Endothelial cell of umbilical vein (primary cell): ENCODE data around the gene ZDBF2. TPM values are rescaled to one million over a fixed set of nuclear protein-coding genes. Genes with fewer than 3 reads are reported as not detected.

Experiments
- BruUV-seq: library from RNA; stranded (reverse); fragments of 400-500 nt; replicated peaks from 2 replicates; lab custom pipeline; 2021; lab: Mats Ljungman, UMichigan
- CTCF ChIA-PET: fragments of 300-600, 350-600 bp; sonication (Branson Sonifier 250); formaldehyde crosslinking; loops from one replicate; lab custom pipeline; 2021; ENCODE audit warnings: antibody characterized with exemption, inconsistent platforms; lab: Charles Lee
- POLR2A ChIA-PET: fragments of 300-600, 350-600 bp; sonication (Branson Sonifier 250); formaldehyde crosslinking; loops from one replicate; lab custom pipeline; 2021; ENCODE audit warnings: antibody characterized with exemption, inconsistent platforms; lab: Charles Lee
- DNase-seq: peaks from one replicate; pipeline ENCODE4 v3.0.0-alpha.2; 2011; ENCODE audit warnings: low read depth, low spot score
- FAIRE-seq: peaks from 2 replicates; lab custom pipeline; 2011; peaks lifted over from hg19 to GRCh38; lab: Jason Lieb, UNC
- H2AFZ ChIP-seq: 2 replicates; pipeline ENCODE4 v1.6.0; 2012; ENCODE audit warnings: low read depth, low read length, control low read depth, inconsistent platforms
- H3K27ac ChIP-seq: 2 replicates; pipeline ENCODE4 v1.5.1; 2011; ENCODE audit warnings: low read depth, mild to moderate bottlenecking, control low read depth, low read length, moderate library complexity; ENCODE audit not compliant: insufficient read depth
- H3K27me3 ChIP-seq, 2 experiments: 2 replicates each; pipeline versions ENCODE4 v1.6.0 to v1.6.1; 2011; ENCODE audit warnings: low read length in 2 of 2, mixed read lengths in 1 of 2; ENCODE audit not compliant: control insufficient read depth in 2 of 2, insufficient read depth in 2 of 2
- H3K36me3 ChIP-seq, 2 experiments: 2 replicates in 1 of 2; 3 replicates in 1 of 2; pipeline ENCODE4 v1.5.1; 2011; ENCODE audit warnings: low read length in 2 of 2, mild to moderate bottlenecking in 1 of 2, moderate library complexity in 1 of 2; ENCODE audit not compliant: control insufficient read depth in 2 of 2, insufficient read depth in 2 of 2; ENCODE audit errors: extremely low read depth in 1 of 2
- H3K4me1 ChIP-seq: 3 replicates; pipeline ENCODE4 v1.5.1; 2011; ENCODE audit warnings: mild to moderate bottlenecking, low read length; ENCODE audit not compliant: control insufficient read depth, insufficient read depth; ENCODE audit errors: extremely low read depth
- H3K4me2 ChIP-seq: 2 replicates; pipeline ENCODE4 v1.6.1; 2011; ENCODE audit warnings: low read length, control low read depth, mixed read lengths; ENCODE audit not compliant: insufficient read depth
- H3K4me3 ChIP-seq, 3 experiments: fragments of 200-600 bp in 1 of 3; sonication (generic), shearing (Covaris generic) in 1 of 3; replicated peaks in 1 of 3; 2 replicates each; pipeline ENCODE4 v1.5.1; 2011 to 2016; ENCODE audit warnings: control low read depth in 3 of 3, low read length in 3 of 3, mild to moderate bottlenecking in 2 of 3, inconsistent platforms in 1 of 3, low read depth in 1 of 3, moderate library complexity in 1 of 3; ENCODE audit not compliant: insufficient read depth in 1 of 3
- H3K79me2 ChIP-seq: 2 replicates; pipeline ENCODE4 v1.6.0; 2012; ENCODE audit warnings: low read length, inconsistent platforms; ENCODE audit not compliant: control insufficient read depth, insufficient read depth
- H3K9ac ChIP-seq: replicated peaks from 2 replicates; pipeline ENCODE3; 2011; ENCODE audit warnings: low read length, control low read depth; ENCODE audit not compliant: insufficient read depth; ENCODE audit errors: extremely low read depth
- H3K9me1 ChIP-seq: replicated peaks from 3 replicates; pipeline ENCODE4 v1.6.0; 2011; ENCODE audit warnings: mild to moderate bottlenecking, low read length; ENCODE audit not compliant: control insufficient read depth, insufficient read depth; ENCODE audit errors: extremely low read depth
- H3K9me3 ChIP-seq: replicated peaks from 2 replicates; pipeline ENCODE4 v1.5.1; 2012; ENCODE audit warnings: low read length, inconsistent platforms; ENCODE audit not compliant: control insufficient read depth, insufficient read depth
- H4K20me1 ChIP-seq: replicated peaks from 2 replicates; pipeline ENCODE3; 2011; ENCODE audit warnings: mild to moderate bottlenecking, low read length; ENCODE audit not compliant: control insufficient read depth, insufficient read depth; ENCODE audit errors: extremely low read depth
- EZH2 ChIP-seq: IDR thresholded peaks from 2 replicates; pipeline ENCODE4 v1.6.1; 2012; ENCODE audit warnings: borderline replicate concordance, low read depth, mild to moderate bottlenecking, moderate library complexity, low read length, inconsistent platforms; ENCODE audit not compliant: severe bottlenecking
- FOS ChIP-seq: IDR thresholded peaks from 2 replicates; pipeline ENCODE4 v1.6.1; 2011; ENCODE audit warnings: mild to moderate bottlenecking, low read length, moderate library complexity, borderline replicate concordance; ENCODE audit not compliant: insufficient read depth
- GATA2 ChIP-seq: IDR thresholded peaks from 2 replicates; pipeline ENCODE4 v1.7.0; 2011; ENCODE audit warnings: low read depth, mild to moderate bottlenecking, moderate library complexity, mixed read lengths, low read length; ENCODE audit not compliant: insufficient read length, insufficient read depth
- JUN ChIP-seq: IDR thresholded peaks from 2 replicates; pipeline ENCODE4 v1.6.1; 2011; ENCODE audit warnings: borderline replicate concordance, low read depth; ENCODE audit not compliant: insufficient read length, insufficient read depth
- MYC ChIP-seq: IDR thresholded peaks from one replicate; pipeline ENCODE4 v1.6.1; 2011; ENCODE audit warnings: mild to moderate bottlenecking, low read depth, low read length
- POLR2A ChIP-seq: IDR thresholded peaks from 2 replicates; pipeline ENCODE4 v1.6.1; 2012; ENCODE audit warnings: low read depth, mild to moderate bottlenecking, control low read depth, low read length
- POLR2AphosphoS5 ChIP-seq: IDR thresholded peaks from 2 replicates; pipeline ENCODE4 v1.6.1; 2012; ENCODE audit warnings: low read depth, mild to moderate bottlenecking, control low read depth, low read length, moderate library complexity; ENCODE audit not compliant: insufficient read depth
- dilution Hi-C: fragments of 300-500 bp; cut with MboI; formaldehyde crosslinking; loops from one replicate; pipeline ENCODE4 v1.15.0; 2019; ENCODE audit warnings: low sequenced_read_pairs; ENCODE audit not compliant: extremely low pct_ligation_motif_present
- intact Hi-C: fragments of 100-400 bp; cut with micrococcal nuclease; formaldehyde crosslinking; loops from one replicate; pipeline ENCODE4 v1.10.0; 2022
- polyA plus RNA-seq, 4 experiments: library from polyadenylated mRNA; depleted of rRNA in 3 of 4; stranded (reverse) in 3 of 4; unstranded in 1 of 4; fragments of >200 nt; gene quantifications; 2 replicates each; pipeline versions ENCODE4 v1.2.1 to v1.2.3, GENCODE V29; 2011 to 2012; ENCODE audit warnings: missing spikeins in 1 of 4
- total RNA-seq: library from RNA; stranded (reverse); gene quantifications from 2 replicates; pipeline ENCODE4 v1.2.3, GENCODE V29; 2021
- TF ChIP-seq, protein P1 (sequence below), 2 donors: IDR thresholded peaks; 1 replicate in 1 of 2; 2 replicates in 1 of 2; pipeline ENCODE4 v1.5.1; 2011; ENCODE audit warnings: low read length in 2 of 2, mild to moderate bottlenecking in 2 of 2, moderate library complexity in 2 of 2, control low read depth in 1 of 2, inconsistent platforms in 1 of 2, low read depth in 1 of 2; ENCODE audit not compliant: insufficient read depth in 1 of 2; ENCODE audit errors: extremely low read depth in 1 of 2
- TF ChIP-seq, protein P2 (sequence below): IDR thresholded peaks from 2 replicates; pipeline ENCODE4 v1.6.1; 2011; ENCODE audit not compliant: insufficient read depth, insufficient read length

Gene ZDBF2
- total and polyA plus RNA-seq, 2 donors (not counting 3 experiments of a cell fraction or from before 2014, with no cell fraction given): 1.3 to 9.6 TPM

DNA sequence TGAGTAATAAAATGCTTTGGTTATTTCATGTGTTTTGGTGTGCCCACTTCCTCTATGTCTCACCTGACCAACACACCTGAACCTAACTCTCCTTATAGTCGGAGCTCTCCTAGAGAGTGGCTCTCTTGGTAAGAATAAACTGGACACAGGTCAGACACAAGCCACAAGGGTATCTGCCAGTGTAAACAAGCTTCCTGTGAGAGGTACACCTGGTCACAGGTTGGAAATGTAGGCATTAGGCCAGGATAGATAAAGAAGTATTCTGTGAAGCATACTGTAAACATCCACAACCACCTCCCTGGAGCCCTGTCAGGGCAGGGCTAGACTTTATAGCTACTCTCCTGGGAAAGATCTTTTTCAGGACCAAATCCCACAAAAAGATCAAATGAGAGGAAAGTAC is 69.4 kb downstream of the ZDBF2 start:
- H3K9me3 ChIP-seq: no peaks in the 10 kb centered on the region
- no peaks in the 10 kb centered on the region for H3K79me2 ChIP-seq
- no peaks in the 10 kb centered on the region for H3K4me1 ChIP-seq
- no peaks in the 10 kb centered on the region for H4K20me1 ChIP-seq
- H3K36me3 ChIP-seq: no peaks in the 10 kb centered on the region
- no peaks in the 10 kb centered on the region for H3K9me1 ChIP-seq
- DNase-seq (no peak), FAIRE-seq (no peak)
- H3K9ac ChIP-seq: no peak overlapping the region
- ChIA-PET POLR2A (no interaction called here), CTCF (no interaction called here)
- H3K27ac ChIP-seq: no peak overlapping the region
- H3K4me2 ChIP-seq: no peak overlapping the region
- H2AFZ ChIP-seq: no peak overlapping the region
- TF ChIP-seq POLR2A (no peak), POLR2AphosphoS5 (no peak), GATA2 (no peak), EZH2 (no peak), MYC (no peak), JUN (no peak), FOS (no peak)
- TF ChIP-seq, protein P1, sequence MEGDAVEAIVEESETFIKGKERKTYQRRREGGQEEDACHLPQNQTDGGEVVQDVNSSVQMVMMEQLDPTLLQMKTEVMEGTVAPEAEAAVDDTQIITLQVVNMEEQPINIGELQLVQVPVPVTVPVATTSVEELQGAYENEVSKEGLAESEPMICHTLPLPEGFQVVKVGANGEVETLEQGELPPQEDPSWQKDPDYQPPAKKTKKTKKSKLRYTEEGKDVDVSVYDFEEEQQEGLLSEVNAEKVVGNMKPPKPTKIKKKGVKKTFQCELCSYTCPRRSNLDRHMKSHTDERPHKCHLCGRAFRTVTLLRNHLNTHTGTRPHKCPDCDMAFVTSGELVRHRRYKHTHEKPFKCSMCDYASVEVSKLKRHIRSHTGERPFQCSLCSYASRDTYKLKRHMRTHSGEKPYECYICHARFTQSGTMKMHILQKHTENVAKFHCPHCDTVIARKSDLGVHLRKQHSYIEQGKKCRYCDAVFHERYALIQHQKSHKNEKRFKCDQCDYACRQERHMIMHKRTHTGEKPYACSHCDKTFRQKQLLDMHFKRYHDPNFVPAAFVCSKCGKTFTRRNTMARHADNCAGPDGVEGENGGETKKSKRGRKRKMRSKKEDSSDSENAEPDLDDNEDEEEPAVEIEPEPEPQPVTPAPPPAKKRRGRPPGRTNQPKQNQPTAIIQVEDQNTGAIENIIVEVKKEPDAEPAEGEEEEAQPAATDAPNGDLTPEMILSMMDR (IDR thresholded peaks at IDR 0.05; ENCODE audit: extremely low read depth in 1 of 2, insufficient read depth in 1 of 2, low read depth in 1 of 2, low read length in 2 of 2): no peak
- TF ChIP-seq, protein P2, sequence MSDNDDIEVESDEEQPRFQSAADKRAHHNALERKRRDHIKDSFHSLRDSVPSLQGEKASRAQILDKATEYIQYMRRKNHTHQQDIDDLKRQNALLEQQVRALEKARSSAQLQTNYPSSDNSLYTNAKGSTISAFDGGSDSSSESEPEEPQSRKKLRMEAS: no peak
- H3K27me3 ChIP-seq: peaks cover 0 to 2% of the 10 kb centered on the region in 2 experiments
- dilution Hi-C loops (no loop called here), intact Hi-C loops (no loop called here)
- BruUV-seq: no TSS peak
- no peak overlapping the region for H3K4me3 ChIP-seq
